Measurements from ENCODE around the gene KDM4B. TPM values are rescaled to one million over a fixed set of nuclear protein-coding genes. Genes with fewer than 3 reads are reported as not detected.

The KDM4B gene
- total and polyA plus RNA-seq, 7 donors = 7.2 to 46.5 (median 21.4) TPM

GRCh38 chr19:5011476-5012238 lies 42.7 kb downstream of the KDM4B start:
- H3K9me3 ChIP-seq = no peaks in the 10 kb centered on the region
- no peak overlapping the region for H3K4me3 ChIP-seq
- no peaks in the 10 kb centered on the region for H3K27me3 ChIP-seq
- TF ChIP-seq POLR2AphosphoS5 (IDR thresholded peaks at IDR 0.05) = no peak
- TF ChIP-seq CTCF (IDR thresholded peaks at IDR 0.05) = no peak
- TF ChIP-seq EP300 (IDR thresholded peaks at IDR 0.05) = no peak
- no peak for TF ChIP-seq POLR2A (IDR thresholded peaks at IDR 0.05)
- DNase-seq = no peak
- 92 to 93% methylated on average over 26 of the region's 26 CpGs for WGBS, 2 donors
- intact Hi-C loops (cut with DNase I) = no loop called here
- no peak overlapping the region for H3K27ac ChIP-seq
- H3K36me3 ChIP-seq = peaks cover 0 to 9% (median 4%) of the 10 kb centered on the region in 4 donors
- peaks cover 0 to 18% (median 7%) of the 10 kb centered on the region in 4 donors for H3K4me1 ChIP-seq

GRCh38 chr19:5012688-5013457 lies 44.0 kb downstream of the KDM4B start:
- no peaks in the 10 kb centered on the region for H3K27me3 ChIP-seq
- no peak overlapping the region for H3K27ac ChIP-seq
- 95% methylated on average over 25 of the region's 25 CpGs for WGBS, 2 donors
- DNase-seq = no peak
- H3K36me3 ChIP-seq = peaks cover 0 to 22% (median 11%) of the 10 kb centered on the region in 4 donors
- H3K4me1 ChIP-seq = peaks cover 0 to 18% (median 7%) of the 10 kb centered on the region in 4 donors
- no peak for TF ChIP-seq EP300 (IDR thresholded peaks at IDR 0.05)
- no peak for TF ChIP-seq CTCF (IDR thresholded peaks at IDR 0.05)
- no peak for TF ChIP-seq POLR2A (IDR thresholded peaks at IDR 0.05)
- TF ChIP-seq POLR2AphosphoS5 (IDR thresholded peaks at IDR 0.05) = no peak
- no peaks in the 10 kb centered on the region for H3K9me3 ChIP-seq
- intact Hi-C loops (cut with DNase I) = no loop called here
- no peak overlapping the region for H3K4me3 ChIP-seq

- intact Hi-C loops (cut with DNase I) = no loop called here
- Histone ChIP-seq H3K9me3 (no peaks in the 10 kb centered on the region), H3K27ac (no peak overlapping the region), H3K4me3 (no peak overlapping the region), H3K36me3 (peaks cover 0 to 30% (median 13%) of the 10 kb centered on the region in 4 donors), H3K27me3 (no peaks in the 10 kb centered on the region), H3K4me1 (peaks cover 0 to 18% (median 10%) of the 10 kb centered on the region in 4 donors)
- 82 to 91% methylated on average over 14 of the region's 14 CpGs for WGBS, 2 donors
- TF ChIP-seq EP300 (IDR thresholded peaks at IDR 0.05) = no peak
- TF ChIP-seq POLR2A (IDR thresholded peaks at IDR 0.05) = no peak
- TF ChIP-seq POLR2AphosphoS5 (IDR thresholded peaks at IDR 0.05) = no peak
- TF ChIP-seq CTCF (IDR thresholded peaks at IDR 0.05) = no peak
- DNase-seq = no peak
These were observed 44.8 kb downstream of the KDM4B start for GRCh38 chr19:5013761-5014160.

- H3K27me3 ChIP-seq = no peaks in the 10 kb centered on the region
- no peak overlapping the region for H3K27ac ChIP-seq
- intact Hi-C loops (cut with DNase I) = no loop called here
- 95 to 97% methylated on average over 13 of the region's 13 CpGs for WGBS, 2 donors
- no peak for TF ChIP-seq POLR2A (IDR thresholded peaks at IDR 0.05)
- no peak for TF ChIP-seq CTCF (IDR thresholded peaks at IDR 0.05)
- no peak for TF ChIP-seq EP300 (IDR thresholded peaks at IDR 0.05)
- no peak for TF ChIP-seq POLR2AphosphoS5 (IDR thresholded peaks at IDR 0.05)
- DNase-seq = no peak
- peaks cover 0 to 18% (median 10%) of the 10 kb centered on the region in 4 donors for H3K4me1 ChIP-seq
- H3K4me3 ChIP-seq = no peak overlapping the region
- no peaks in the 10 kb centered on the region for H3K9me3 ChIP-seq
- peaks cover 0 to 32% (median 13%) of the 10 kb centered on the region in 4 donors for H3K36me3 ChIP-seq
These were observed 46.0 kb downstream of the KDM4B start for GRCh38 chr19:5014941-5015340.
